Posterior cingulate gyrus (tissue), 11 donors: Measurements from ENCODE around the gene MTMR3.

Source experiments
- DNase-seq, 10 donors: peaks; one replicate each; pipeline versions ENCODE4 v3.0.0 to v3.0.0-alpha.2; 2020 to 2021; ENCODE audit warnings: mixed read lengths in 3 of 10
- intact Hi-C: fragments of 100-400 bp; cut with DNase I; formaldehyde crosslinking; loops from one replicate; pipeline ENCODE4 v1.15.1; 2023

Gene MTMR3

DNA sequence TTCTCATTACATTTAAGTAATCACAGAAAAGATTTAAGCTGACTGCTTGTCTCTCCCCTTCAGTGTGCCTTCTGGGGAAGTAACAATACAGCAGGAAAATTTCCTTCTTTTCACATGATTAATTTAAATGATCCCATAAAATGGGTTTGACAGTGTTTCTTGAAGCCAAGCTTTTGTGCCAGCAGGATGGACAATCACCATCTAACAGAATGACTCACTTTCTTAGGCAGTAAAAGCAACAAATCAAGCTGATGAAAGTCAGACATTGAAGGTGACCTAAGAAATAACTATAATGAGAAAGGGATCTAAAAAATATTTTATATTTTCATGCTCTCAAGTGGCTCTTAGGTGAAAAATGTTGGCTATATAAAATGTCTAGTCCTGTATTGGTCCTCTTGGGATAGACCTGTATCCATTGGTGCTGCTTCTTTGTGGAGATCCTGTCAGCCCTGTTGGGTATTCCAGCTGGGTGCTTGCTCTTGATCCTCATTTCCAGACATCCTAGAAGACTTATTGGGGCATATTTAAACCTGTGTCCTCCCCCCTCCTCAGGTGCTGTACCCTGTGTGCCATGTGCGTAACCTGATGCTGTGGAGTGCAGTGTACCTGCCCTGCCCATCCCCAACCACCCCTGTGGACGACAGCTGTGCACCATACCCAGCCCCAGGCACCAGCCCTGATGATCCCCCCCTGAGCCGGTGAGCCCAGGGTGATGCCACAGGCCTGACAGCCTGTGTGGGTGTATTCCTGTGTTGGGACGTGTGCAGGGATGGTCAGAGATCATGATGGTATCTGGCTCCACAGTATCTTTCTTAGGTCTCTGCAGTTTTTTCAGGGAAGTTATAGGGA, 134.6 kb downstream of the MTMR3 start:
- intact Hi-C loops: no loop called here
- no peak for DNase-seq

DNA sequence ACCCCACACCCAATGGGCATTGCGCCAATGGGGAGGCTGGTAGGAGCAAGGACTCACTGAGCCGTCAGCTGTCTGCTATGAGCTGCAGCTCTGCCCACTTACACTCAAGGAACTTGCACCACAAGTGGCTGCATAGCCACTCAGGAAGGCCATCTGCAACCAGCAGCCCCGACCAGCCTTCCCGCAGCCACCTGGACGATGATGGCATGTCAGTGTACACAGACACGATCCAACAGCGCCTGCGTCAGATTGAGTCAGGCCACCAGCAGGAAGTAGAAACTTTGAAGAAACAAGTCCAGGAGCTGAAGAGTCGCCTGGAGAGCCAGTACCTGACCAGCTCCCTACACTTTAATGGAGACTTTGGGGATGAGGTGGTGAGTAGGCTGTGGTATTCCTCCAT, 137.5 kb downstream of the MTMR3 start:
- DNase-seq: no peak
- intact Hi-C loops: no loop called here

DNA sequence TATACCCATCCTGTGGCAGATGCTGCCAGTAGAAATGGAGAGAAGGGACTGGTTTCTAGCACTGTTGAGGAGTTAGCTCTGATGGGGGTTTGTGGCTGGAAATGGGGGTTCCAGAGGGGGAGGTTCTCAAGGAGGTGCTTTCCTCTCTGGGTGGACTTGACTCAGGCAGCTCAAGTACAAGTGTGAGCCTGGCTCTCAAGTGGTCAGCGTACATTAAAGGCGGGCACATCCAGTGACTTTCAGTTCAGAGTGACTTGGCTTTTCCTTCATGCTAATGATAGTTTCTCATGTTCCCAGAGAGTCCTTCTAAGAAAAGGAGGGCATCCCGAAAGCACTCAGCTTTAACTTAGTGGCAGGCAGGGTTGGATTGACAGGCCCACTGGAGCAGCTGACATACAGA, 138.4 kb downstream of the MTMR3 start:
- intact Hi-C loops: no loop called here

DNA sequence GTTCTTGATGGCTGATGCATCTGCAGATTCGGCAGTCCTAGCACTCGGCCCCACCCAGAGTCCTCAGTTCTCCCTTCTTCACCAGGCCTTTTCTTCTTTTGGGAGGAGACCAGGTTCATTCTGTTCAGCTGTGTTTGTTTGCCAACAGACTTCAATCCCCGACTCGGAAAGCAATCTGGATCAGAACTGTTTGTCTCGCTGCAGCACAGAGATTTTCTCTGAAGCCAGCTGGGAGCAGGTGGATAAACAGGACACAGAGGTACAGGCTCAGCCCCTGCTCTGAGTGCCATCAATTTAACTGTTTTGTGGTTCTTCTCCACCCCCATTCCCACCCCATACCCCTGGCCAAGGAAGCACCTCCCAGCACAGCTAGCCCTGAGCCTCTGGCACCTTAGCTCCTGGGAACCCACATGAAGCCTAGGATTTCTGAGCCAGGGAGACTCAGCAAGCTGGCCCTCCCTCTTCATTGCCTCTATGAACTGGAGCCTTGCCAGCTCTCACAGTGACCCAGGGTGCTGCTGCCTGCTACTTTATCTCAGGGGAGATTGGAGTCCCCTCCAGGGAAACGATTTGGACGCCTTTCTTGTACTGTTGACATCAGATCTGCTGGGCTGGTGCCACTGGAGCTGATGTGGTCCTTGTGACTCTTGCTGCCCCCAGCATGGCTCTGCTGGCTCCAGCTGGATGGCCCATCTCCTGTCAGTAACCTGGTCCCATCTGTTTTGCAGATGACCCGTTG, 139.1 kb downstream of the MTMR3 start:
- DNase-seq: peak in 2 of 10 donors; percentile 27 to 29
- intact Hi-C loops: no loop called here

More for the DNA sequence above, 138.4 kb downstream of the MTMR3 start:
- DNase-seq: no peak

DNA sequence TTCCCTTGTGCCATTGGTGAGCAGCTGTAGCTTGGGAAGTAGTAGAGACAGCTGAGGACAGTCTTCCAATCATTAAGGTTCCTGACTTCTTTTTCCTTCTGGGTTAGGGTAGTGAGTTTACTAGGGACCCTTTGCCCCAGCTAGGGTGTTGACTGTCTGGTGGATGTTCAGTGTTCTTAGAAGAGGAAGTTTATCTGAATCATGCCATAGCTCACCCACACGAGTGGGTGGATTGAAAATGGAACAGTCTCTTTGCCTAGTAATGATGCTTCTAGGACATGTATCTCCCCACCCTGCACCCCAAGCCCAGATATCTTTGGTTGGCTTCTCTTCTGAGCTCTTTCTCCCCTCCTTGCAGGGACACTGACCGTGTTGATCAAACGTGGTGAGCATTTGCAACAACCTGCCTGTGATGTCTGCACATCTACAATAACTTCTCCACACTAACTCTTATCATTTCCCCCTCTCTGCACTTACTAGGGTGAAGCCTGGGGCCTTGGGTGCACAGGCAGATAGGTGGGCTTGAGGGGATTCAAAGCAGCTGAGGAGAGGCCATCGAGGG, 140.2 kb downstream of the MTMR3 start:
- DNase-seq: no peak
- intact Hi-C loops: no loop called here

DNA sequence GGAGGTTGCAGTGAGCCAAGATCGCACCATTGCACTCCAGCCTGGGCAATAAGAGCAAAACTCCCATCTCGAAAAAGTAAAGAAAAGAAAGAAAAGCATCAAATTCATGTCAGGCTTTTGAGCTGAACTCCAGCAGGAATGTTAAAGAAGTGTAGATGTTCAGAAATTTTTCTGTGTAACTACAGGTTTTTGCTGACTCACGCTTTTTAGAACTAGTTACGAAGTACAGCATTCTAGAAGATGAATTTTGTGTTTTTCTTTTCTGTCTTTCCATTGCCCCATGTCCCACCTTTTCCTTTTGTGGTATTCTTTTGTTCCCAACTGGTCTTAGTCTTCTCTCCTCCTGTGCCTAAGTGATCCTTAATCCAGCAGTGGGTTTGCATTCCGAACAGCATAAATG, 141.3 kb downstream of the MTMR3 start:
- intact Hi-C loops: no loop called here
- no peak for DNase-seq

DNA sequence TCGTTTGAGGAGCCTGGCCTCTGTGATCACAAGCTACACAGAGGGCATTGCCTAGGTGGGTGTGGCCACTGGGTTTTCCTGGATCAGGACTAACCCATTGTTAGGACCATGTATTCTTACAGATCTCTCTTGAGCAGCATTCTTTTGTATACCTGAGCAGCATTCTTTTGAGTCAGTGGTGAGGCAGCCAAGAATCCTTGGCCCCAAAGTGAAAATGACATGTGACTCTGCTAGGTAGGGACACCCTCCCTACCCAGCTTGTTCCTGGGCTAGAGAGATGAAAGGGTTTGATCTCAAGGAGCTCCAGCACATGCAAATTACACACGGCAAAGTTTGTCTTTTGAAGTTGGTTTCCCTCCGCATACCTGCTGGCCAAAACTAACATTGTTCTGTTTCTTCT, 142.2 kb downstream of the MTMR3 start:
- no peak for DNase-seq
- intact Hi-C loops: no loop called here

DNA sequence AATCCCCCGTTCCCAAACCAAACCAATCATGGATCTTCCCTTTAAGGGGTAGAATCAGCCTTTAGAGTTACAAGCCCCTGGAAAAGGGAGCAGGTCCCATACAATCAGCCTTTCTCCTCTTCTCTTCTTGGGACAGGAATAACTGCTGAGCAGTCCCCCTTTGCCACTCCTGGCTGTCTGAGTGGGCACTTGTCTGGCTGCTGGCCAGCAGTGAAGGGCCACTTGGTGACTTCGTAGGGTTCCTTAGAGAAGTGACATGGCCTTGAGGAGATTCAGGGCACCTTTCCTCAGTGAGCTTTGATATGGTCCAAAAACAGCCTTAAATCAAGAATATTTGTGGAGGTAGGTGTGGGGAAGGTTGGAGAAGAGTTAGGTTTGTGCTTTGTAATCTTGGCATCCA, 143.8 kb downstream of the MTMR3 start:
- no peak for DNase-seq
- intact Hi-C loops: no loop called here

DNA sequence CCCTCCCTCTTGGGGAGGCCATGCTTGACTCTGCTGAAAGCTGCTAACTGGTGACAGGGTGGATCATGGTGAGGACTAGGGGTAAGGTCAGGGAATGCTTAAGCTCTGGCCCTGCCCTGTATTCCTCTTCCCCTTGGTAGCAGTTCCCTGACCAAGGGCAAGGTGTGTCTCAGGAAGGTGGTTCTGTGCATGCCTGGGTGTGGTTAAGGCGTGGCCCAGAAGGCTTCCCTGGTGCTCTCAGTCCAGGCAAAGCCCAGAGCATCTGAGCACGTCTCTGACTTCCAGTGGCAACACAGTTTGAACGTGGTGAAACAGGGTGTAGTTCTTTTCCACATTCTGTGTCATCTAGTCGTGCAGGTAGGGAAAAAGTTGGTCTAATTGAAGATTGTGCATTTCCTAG, 144.2 kb downstream of the MTMR3 start:
- intact Hi-C loops: no loop called here
- no peak for DNase-seq

DNA sequence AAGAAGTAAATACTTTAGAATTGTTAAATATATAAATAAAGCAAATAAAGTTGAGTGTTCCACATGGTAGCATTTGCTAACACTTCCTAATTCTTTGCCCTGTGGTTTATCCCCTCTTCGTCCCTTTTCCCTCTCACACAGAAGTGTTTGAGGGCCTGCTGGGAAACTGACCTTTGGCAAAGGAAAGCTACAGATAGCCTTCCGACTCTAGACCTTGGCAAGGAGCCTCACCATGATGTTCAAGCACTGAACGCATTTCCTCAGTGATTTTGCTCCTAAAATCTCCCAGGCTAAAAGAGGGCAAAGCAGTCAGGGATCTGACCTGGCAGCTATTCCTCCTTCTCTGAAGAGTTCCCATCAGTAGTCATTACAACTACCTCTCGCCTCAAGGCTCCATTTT, 144.8 kb downstream of the MTMR3 start:
- intact Hi-C loops: no loop called here

DNA sequence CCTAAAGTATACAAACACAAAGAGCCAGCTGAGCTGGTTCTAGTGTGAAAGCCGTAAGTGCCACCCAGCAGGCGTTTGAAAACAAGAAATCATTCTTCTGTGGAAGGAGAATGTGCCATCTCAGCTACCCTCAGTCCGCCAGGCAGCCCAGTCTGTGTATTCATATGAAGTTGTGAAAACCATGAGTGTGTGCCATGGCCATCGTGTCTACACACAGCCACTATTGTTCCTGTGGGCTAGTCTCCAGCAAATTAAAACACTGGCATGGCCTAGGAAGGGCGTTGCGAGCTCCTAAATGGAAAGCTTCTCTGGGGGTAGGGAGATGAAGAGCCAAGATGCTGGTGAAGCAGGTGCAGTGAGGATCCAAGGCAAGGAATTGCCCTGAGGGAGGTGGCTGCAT, 145.8 kb downstream of the MTMR3 start:
- intact Hi-C loops: no loop called here
- DNase-seq: peak in 8 of 10 donors; percentile 25 to 94 (median 62)

More for the DNA sequence above, 144.8 kb downstream of the MTMR3 start:
- DNase-seq: no peak

DNA sequence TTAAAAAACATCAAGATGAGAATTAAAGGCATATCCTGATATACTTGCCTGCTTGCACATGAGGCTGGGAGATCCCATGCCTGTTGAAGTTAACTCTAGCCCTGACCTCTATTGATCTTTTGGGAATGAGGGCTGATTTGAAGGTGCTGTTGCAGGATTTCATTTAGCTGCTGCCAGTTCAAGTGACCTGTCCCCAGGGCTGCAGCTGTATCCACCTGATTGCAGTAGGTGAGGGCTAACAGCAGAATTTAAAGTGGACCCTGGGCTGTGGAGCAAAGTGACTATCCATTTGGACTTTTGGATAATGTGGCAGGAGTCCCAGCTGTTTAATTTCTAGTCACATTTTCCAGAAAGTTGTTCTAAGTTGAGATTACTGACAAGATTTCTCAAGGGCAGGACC, 146.5 kb downstream of the MTMR3 start:
- intact Hi-C loops: no loop called here
- no peak for DNase-seq

DNA sequence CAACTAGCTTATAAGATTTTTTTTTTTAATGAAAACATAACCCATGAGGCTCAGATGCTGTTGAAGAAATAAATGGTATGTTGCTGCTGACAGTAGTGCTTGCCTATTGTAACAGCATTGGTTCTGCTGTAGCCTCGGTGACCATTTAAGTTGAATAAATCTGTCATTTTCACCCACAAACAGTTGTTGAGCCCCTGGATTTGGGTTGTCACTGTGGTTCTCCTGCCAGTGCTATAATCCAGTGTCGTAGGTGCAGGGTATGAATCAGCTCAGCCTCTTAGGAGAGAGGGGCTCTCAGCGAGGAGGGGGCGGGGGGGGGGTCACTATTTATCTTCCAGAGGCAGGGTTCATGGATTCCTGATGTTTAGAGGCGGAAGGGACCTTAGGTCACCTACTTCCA, 147.4 kb downstream of the MTMR3 start:
- no peak for DNase-seq
- intact Hi-C loops: no loop called here

DNA sequence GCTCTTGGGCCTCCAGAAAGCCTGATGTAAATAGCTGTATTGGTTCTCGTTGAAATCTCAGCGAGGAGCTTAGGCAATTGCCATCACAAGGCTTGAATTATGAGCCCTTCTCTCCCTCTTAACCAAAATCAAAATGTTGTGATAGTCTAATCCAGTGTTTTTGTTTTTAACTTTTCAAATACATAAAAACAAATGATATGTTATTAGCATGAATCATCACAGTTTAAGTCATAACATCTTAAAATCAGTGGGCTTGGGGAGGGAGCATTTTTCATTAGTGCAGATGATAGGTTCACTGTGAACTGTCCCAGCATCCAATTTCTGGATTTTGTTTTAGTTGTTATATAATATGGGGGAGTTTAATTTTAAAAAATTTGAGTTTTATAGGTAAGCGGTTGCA, 148.4 kb downstream of the MTMR3 start:
- no peak for DNase-seq
- intact Hi-C loops: no loop called here

DNA sequence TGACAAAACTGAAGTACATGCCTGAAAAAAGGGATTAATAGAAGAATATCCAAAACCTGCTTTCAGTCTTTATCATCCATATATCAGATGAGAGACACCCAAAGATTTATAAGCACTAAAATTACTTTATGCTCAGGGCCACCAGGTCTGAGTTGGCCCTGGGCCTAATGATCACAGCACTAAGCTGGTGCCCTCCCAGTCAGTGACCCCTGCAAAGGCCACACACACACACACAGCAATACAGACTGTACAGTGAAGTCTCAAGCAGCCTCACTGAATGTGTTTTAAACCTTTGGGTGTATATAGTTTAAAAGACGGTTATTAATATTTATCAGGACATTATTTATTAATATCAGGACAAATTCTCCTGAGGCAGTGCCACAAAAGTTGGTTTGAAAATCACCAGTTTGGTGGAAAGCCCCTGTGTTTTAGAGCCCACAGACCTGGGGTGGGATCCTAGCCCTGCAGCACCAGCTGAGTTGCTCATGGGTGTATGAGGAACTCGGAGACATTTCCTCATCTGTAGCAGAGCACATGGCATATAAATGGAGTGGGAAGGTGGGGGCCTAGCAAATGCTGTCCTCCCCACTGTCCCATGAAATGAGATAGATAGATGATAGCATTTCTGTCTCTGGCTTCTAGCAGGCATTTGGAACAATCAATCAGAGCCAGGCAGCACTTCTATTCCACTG, 148.9 kb downstream of the MTMR3 start:
- intact Hi-C loops: no loop called here
- no peak for DNase-seq

DNA sequence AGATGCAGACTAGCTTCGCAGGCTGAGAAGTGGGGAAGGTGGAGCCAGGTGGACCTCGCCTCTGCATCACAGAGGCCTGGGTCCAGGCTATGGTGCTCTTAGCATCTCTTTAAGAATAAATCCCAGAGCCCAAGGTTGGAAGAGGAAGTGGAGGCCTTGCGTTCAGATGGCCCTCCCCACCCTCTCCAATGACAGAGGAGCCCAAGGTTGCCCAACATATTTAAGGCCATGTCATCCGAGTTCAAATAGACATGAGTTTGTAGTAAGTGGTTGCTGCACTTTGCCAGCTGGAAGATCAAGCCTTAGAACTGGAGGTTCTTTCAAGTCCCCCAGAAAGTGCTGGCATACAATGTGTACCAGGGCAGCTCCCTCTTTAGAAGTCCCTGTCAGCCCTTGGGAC, 150.2 kb downstream of the MTMR3 start:
- intact Hi-C loops: no loop called here
- no peak for DNase-seq

DNA sequence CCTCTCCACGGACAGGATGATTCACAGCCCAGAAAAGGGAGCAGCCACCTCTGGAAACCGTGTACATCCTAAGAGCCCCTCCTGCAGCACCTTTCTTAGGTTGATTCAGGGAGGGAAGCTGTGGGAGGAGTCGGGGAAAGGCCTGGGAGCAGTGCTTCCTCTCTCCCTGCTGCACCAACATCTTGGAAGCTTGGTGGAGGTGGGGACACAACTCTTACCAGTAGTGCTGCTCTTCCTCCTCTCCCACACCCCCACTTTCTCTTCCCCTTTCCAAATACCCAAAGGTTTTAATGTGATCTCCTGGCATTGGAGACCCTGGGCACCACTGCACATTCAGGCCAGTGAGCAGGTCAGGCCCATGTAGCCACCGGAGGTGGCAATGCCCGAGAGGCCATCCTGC, 150.9 kb downstream of the MTMR3 start:
- intact Hi-C loops: no loop called here
- no peak for DNase-seq

DNA sequence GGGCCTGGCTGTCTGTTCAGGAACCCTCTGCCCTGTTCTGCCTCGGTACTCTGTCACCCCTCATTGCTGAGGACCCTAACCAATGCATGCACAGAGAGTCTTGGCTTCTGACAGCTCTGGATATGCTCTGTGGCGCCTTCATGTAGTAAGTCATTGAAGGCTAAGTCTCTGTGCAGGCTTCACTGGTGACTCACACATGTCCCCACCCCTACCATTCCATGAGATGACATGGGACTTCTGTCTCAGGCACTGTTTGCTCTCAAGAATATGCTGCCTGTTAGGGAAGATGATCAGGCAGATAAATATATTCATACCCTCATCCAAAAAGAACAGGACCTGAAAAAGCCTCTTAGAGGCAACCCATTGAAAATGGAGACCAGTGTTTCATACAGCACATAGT, 153.7 kb downstream of the MTMR3 start:
- no peak for DNase-seq
- intact Hi-C loops: no loop called here

DNA sequence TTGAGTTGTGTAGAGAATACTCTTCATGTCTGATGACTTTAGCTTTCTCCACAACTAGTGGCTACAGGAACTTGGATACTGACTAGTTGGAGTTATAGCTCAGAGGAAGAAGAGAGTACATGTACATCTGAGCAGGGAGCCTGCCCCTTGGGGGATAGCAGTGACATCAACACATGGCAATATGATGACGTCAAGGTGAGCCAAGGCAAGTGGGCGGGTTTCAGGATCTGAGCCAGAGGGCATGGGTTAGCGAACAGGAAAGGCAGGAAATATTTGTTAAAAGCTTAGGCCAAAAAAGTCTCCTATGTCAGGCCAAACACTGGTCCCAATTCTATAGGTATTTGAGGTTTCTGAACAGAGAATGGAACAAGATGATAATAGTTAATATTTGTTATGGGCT, 155.2 kb downstream of the MTMR3 start:
- DNase-seq: no peak
- intact Hi-C loops: no loop called here

DNA sequence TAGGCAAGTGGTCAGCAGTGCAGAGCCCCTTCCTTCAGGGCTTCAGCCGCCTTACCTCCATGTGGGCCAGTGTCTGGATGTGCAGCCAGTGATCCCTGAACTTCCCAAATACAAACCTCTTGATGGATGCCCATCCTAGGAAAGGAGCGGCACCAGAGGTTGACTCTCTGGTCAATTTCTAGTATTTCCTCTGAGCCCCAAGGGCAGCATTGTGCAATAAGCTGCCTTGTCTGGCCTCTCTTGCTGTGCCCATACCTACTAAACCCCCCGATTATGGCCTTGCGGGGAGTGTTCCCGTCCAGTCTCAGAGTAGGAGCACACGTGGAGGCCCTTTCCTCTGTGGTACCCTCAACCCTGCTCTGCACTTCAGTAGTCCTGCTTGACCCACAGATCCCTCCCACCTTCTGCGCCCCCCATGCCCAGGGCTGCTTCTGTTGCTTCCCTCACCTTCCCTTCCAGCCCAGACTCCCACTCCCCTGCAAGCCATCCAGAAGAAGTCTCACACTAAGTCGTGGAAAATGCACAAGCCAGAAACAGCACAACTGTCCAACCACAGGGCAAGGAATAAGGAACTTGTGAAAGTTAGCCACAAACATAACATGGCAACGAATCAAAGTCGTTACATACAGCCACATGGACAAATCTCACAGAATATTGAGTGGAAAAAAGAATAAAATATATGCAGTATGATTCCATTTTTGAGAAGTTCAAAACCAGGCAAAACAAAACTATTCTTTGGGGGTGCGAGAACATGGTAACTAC, 157.7 kb downstream of the MTMR3 start:
- no peak for DNase-seq
- intact Hi-C loops: no loop called here
